Neuronal stem cell (in vitro differentiated cells): ENCODE results near the gene RAD51B.
"Not testable (repeated sequence)": the region's sequence is repeated elsewhere in the genome, so short reads cannot be mapped to it uniquely, and the experiment has no call there.

ENCODE experiments used
- DNase-seq: peaks from one replicate; pipeline ENCODE4 v3.0.0-alpha.2; 2013; ENCODE audit warnings: low spot score
- H2AFZ ChIP-seq: one replicate; pipeline ENCODE4 v1.6.1; 2013; ENCODE audit warnings: mild to moderate bottlenecking, low read length, inconsistent platforms
- H2AK5ac ChIP-seq: 2 replicates; pipeline ENCODE4 v1.6.1; 2013; ENCODE audit warnings: low read depth, mild to moderate bottlenecking, inconsistent platforms, low read length, moderate library complexity, mixed read lengths
- H2BK120ac ChIP-seq: 2 replicates; pipeline ENCODE4 v1.6.1; 2013; ENCODE audit warnings: low read depth, mild to moderate bottlenecking, inconsistent platforms, low read length, moderate library complexity, mixed read lengths
- H2BK12ac ChIP-seq: one replicate; pipeline ENCODE4 v1.6.1; 2013; ENCODE audit warnings: low read length, inconsistent platforms
- H2BK15ac ChIP-seq: 2 replicates; pipeline ENCODE4 v1.6.1; 2013; ENCODE audit warnings: mild to moderate bottlenecking, low read length, inconsistent platforms, mixed read lengths
- H2BK5ac ChIP-seq: one replicate; pipeline ENCODE4 v1.6.1; 2013; ENCODE audit warnings: inconsistent platforms, mild to moderate bottlenecking, low read length, moderate library complexity
- H3K14ac ChIP-seq: one replicate; pipeline ENCODE4 v1.6.1; 2013; ENCODE audit warnings: low read length, inconsistent platforms
- H3K18ac ChIP-seq: 2 replicates; pipeline ENCODE4 v1.6.1; 2013; ENCODE audit warnings: low read length, inconsistent platforms
- H3K23ac ChIP-seq: 2 replicates; pipeline ENCODE4 v1.6.1; 2013; ENCODE audit warnings: low read depth, mild to moderate bottlenecking, mixed read lengths, low read length, inconsistent platforms; ENCODE audit not compliant: poor library complexity
- H3K27ac ChIP-seq: replicated peaks from 3 replicates; pipeline ENCODE4 v1.5.1; 2013; ENCODE audit warnings: low read length, inconsistent platforms
- H3K27me3 ChIP-seq, 3 experiments: 2 replicates each; pipeline ENCODE4 v1.6.1; 2013; ENCODE audit warnings: low read length in 3 of 3, mild to moderate bottlenecking in 2 of 3, inconsistent platforms in 1 of 3, low read depth in 1 of 3, mixed read lengths in 1 of 3, moderate library complexity in 1 of 3; ENCODE audit not compliant: control insufficient read depth in 3 of 3, insufficient read depth in 3 of 3
- H3K36me3 ChIP-seq, 2 donors: replicated peaks in 1 of 2; 2 replicates each; pipeline ENCODE4 v1.6.1; 2013; ENCODE audit warnings: low read length in 2 of 2; ENCODE audit not compliant: control insufficient read depth in 2 of 2, insufficient read depth in 2 of 2
- H3K4ac ChIP-seq: 2 replicates; pipeline ENCODE4 v1.6.1; 2013; ENCODE audit warnings: inconsistent platforms, mild to moderate bottlenecking, low read length, moderate library complexity
- H3K4me1 ChIP-seq, 2 donors: 1 replicate in 1 of 2; 2 replicates in 1 of 2; pipeline ENCODE4 v1.6.1; 2013; ENCODE audit warnings: low read length in 2 of 2, low read depth in 1 of 2; ENCODE audit not compliant: control insufficient read depth in 2 of 2, insufficient read depth in 1 of 2
- H3K4me2 ChIP-seq: one replicate; pipeline ENCODE4 v1.6.1; 2013; ENCODE audit warnings: mild to moderate bottlenecking, low read length, inconsistent platforms; ENCODE audit not compliant: insufficient read depth, poor library complexity, severe bottlenecking
- H3K4me3 ChIP-seq, 2 donors: 2 replicates each; pipeline ENCODE4 v1.5.1; 2013; ENCODE audit warnings: low read length in 2 of 2, mild to moderate bottlenecking in 2 of 2, inconsistent platforms in 1 of 2, moderate library complexity in 1 of 2
- H3K79me1 ChIP-seq: one replicate; pipeline ENCODE4 v1.6.1; 2013; ENCODE audit warnings: low read depth, mild to moderate bottlenecking, inconsistent platforms, low read length, moderate library complexity
- H3K9ac ChIP-seq: one replicate; pipeline ENCODE4 v1.6.1; 2013; ENCODE audit warnings: mild to moderate bottlenecking, low read depth, low read length, inconsistent platforms; ENCODE audit not compliant: poor library complexity
- H3K9me3 ChIP-seq, 2 donors: replicated peaks in 1 of 2; 2 replicates each; pipeline versions ENCODE3 to v1.6.1; 2013; ENCODE audit warnings: low read length in 2 of 2, mild to moderate bottlenecking in 2 of 2, inconsistent platforms in 1 of 2, low read depth in 1 of 2, mixed read lengths in 1 of 2, moderate library complexity in 1 of 2; ENCODE audit not compliant: control insufficient read depth in 2 of 2, insufficient read depth in 1 of 2
- H4K8ac ChIP-seq: one replicate; pipeline ENCODE4 v1.6.1; 2013; ENCODE audit warnings: low read depth, mild to moderate bottlenecking, inconsistent platforms, low read length, moderate library complexity
- H4K91ac ChIP-seq: one replicate; pipeline ENCODE4 v1.6.1; 2013; ENCODE audit warnings: low read length, low read depth, mild to moderate bottlenecking, inconsistent platforms; ENCODE audit not compliant: poor library complexity
- WGBS, 2 donors: extraction: QIAGEN DNeasy Blood & Tissue Kit; methylation state at CpG; one replicate each; pipeline ENCODE4 v1.1.7; 2013; ENCODE audit warnings: missing lambda C conversion rate in 2 of 2, mixed read lengths in 1 of 2; ENCODE audit not compliant: insufficient read length in 2 of 2, insufficient replicate concordance in 1 of 2; ENCODE audit errors: extremely low coverage in 2 of 2; 5-methylcytosine and 5-hydroxymethylcytosine counted together

RAD51B gene

DNA sequence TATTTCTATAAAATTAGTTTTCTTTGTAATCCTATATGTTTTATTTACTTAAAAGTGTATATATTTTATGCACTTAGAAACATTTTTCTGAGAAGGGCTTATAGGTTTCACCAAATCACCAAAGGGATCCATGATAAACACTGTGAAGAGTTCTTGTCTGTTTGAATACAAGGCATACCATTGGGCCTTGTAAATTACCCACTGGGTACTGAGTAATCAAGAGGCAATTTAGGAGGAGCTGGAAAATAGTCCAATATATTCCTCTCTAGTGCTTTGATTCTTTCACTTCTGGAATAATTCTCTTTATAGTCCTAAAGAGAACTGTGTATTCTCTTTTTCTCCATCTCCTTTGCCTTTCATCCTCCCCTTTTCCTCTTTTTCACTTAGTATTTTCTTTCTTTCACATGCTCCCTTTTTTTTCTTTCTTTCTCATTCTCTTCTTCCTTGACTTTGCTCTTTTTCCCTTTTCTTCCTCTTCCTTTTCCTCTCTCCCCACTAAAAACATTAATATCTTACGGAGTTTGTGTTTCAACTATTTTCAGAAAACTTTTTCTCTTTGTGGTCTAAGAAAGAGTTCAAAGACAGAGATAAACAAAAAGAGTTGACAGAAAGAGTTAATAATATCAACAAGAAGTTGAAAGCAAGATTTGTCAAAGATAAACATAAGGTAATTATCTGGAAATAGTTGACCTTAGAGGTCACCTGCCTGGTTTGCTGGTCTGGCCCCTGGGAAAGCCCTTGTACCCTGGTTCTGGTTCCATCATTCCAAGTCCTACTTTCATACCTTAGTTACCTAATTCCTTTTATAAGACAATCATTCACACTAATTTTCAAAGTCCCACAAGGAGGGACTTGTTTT is 435.3 kb downstream of the RAD51B start:
- Histone ChIP-seq H4K91ac (no peak overlapping the region), H2AFZ (no peak overlapping the region), H3K4me1 (peaks cover 9 to 23% of the 10 kb centered on the region in 2 donors), H2BK12ac (no peak overlapping the region), H2BK5ac (no peak overlapping the region), H3K79me1 (no peaks in the 10 kb centered on the region), H4K8ac (no peak overlapping the region), H3K14ac (no peak overlapping the region), H2BK120ac (no peak overlapping the region), H3K4me3 (no peak overlapping the region), H3K27ac (no peak overlapping the region), H2BK15ac (no peak overlapping the region), H3K18ac (no peak overlapping the region), H3K9me3 (peaks cover 0 to 2% of the 10 kb centered on the region in 2 donors), H3K23ac (no peak overlapping the region), H3K27me3 (no peaks in the 10 kb centered on the region), H2AK5ac (no peak overlapping the region), H3K36me3 (no peaks in the 10 kb centered on the region), H3K4ac (no peak overlapping the region), H3K4me2 (no peak overlapping the region), H3K9ac (no peak overlapping the region)
- DNase-seq: no peak
- WGBS, 2 donors: 100% methylated on average over 1 of the region's 1 CpG; no CpG with 5 or more reads in 1 of the 2 donors

DNA sequence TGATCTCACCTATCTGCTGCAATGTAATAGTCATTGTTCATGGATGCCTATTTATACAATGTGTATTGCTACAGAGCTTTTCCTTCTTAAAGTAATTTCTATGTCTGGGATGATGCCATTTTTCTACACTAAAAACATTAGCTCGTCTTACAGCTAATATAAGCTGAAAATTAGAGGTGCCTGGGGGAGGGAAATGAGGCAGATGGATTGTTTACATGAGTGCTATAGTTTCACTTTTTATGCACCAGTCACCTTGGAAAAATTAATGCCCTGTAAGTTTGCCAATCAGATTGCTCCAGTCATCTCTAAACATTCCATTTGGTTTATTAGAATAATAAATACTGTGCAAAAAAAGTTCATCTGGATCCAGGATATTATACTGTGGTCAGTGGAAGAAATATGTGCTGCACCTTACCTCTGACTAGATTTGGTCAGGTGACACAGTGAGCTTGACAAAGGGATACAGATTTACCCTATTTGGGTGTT is 436.2 kb downstream of the RAD51B start:
- H3K4me3 ChIP-seq: no peak overlapping the region
- no peak overlapping the region for H2BK5ac ChIP-seq
- H3K27me3 ChIP-seq: no peaks in the 10 kb centered on the region
- WGBS, 2 donors: no CpG with 5 or more reads among the region's 1 CpG
- H3K14ac ChIP-seq: no peak overlapping the region
- H3K4me2 ChIP-seq: no peak overlapping the region
- H2AFZ ChIP-seq: no peak overlapping the region
- H2AK5ac ChIP-seq: no peak overlapping the region
- no peaks in the 10 kb centered on the region for H3K36me3 ChIP-seq
- H3K9ac ChIP-seq: no peak overlapping the region
- H3K4ac ChIP-seq: no peak overlapping the region
- H2BK15ac ChIP-seq: no peak overlapping the region
- H2BK120ac ChIP-seq: no peak overlapping the region
- H3K23ac ChIP-seq: no peak overlapping the region
- H2BK12ac ChIP-seq: no peak overlapping the region
- DNase-seq: no peak
- H3K9me3 ChIP-seq: peaks cover 0 to 2% of the 10 kb centered on the region in 2 donors
- peaks cover 14 to 23% of the 10 kb centered on the region in 2 donors for H3K4me1 ChIP-seq
- H4K91ac ChIP-seq: no peak overlapping the region
- no peak overlapping the region for H3K18ac ChIP-seq
- H4K8ac ChIP-seq: no peak overlapping the region
- no peak overlapping the region for H3K27ac ChIP-seq
- H3K79me1 ChIP-seq: no peaks in the 10 kb centered on the region

DNA sequence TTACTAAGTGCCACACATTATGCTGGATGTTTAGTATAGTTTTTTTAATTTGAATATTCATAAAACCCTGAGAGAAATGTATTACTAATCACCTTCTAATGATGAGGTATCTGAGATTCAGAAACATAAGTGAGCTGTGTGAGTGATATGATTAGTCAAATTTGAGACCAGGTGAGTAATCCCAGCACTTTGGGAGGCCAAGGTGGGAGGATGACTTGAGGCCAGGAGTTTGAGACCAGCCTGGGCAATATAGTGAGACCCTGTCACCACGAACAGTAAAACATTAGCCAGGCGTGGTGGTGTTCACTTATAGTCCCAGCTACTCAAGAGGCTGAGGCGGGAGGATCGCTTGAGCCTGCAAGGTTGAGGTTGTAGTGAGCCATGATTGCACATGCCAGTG is 438.4 kb downstream of the RAD51B start:
- DNase-seq: no peak
- Histone ChIP-seq H3K27ac (no peak overlapping the region), H3K4me2 (no peak overlapping the region), H2BK5ac (no peak overlapping the region), H3K9me3 (peaks cover 0 to 2% of the 10 kb centered on the region in 2 donors), H2AFZ (no peak overlapping the region), H3K79me1 (no peaks in the 10 kb centered on the region), H4K91ac (no peak overlapping the region), H3K27me3 (no peaks in the 10 kb centered on the region), H3K4me3 (no peak overlapping the region), H4K8ac (no peak overlapping the region), H3K36me3 (no peaks in the 10 kb centered on the region), H3K23ac (no peak overlapping the region), H2BK12ac (no peak overlapping the region), H3K4ac (no peak overlapping the region), H3K9ac (no peak overlapping the region), H2BK120ac (no peak overlapping the region), H2BK15ac (no peak overlapping the region), H3K18ac (no peak overlapping the region), H2AK5ac (no peak overlapping the region), H3K14ac (no peak overlapping the region), H3K4me1 (peaks cover 24 to 38% of the 10 kb centered on the region in 2 donors)
- no CpG with 5 or more reads among the region's 4 CpGs for WGBS, 2 donors

DNA sequence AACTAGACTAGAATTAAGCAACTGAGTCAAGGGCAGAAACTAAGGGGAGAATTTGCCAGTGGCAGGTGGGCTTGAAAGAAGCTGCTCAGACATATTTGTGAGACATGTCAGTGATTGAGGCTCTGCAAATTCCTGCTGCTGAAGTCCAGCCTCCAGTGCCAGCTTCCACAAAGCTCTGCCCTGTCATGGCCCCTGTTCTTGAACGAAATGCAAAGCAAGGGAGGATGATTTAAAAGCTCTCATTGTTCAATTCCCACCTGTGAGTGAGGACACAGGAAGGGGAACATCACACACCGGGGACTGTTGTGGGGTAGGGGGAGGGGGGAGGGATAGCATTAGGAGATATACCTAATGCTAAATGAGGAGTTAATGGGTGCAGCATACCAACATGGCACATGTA is 439.4 kb downstream of the RAD51B start:
- not testable (repeated sequence) for H3K14ac ChIP-seq, H2BK15ac ChIP-seq, H3K4me3 ChIP-seq, H3K36me3 ChIP-seq, H4K8ac ChIP-seq, H4K91ac ChIP-seq, H3K4me2 ChIP-seq, H3K9me3 ChIP-seq, H3K79me1 ChIP-seq, DNase-seq, H3K23ac ChIP-seq, H2BK5ac ChIP-seq, H2AFZ ChIP-seq, H3K4ac ChIP-seq, H3K18ac ChIP-seq, H3K27me3 ChIP-seq, H3K27ac ChIP-seq, H2BK12ac ChIP-seq, H3K9ac ChIP-seq
- no CpG with 5 or more reads among the region's 2 CpGs for WGBS, 2 donors
- Histone ChIP-seq H3K4me1 (peaks cover 25 to 42% of the 10 kb centered on the region in 2 donors), H2BK120ac (peak overlapping the region; percentile 24), H2AK5ac (peak overlapping the region; percentile 19)
